Lung (tissue), 4 donors: ENCODE measurements around the gene PRMT2. TPM values are rescaled to one million over a fixed set of nuclear protein-coding genes. Genes with fewer than 3 reads are reported as not detected.

Source experiments
- polyA plus RNA-seq, 2 donors: library from polyadenylated mRNA; stranded (reverse); fragments of 200-250 nt; gene quantifications; one replicate each; pipeline ENCODE4 v1.2.1, GENCODE V29; 2013
- total RNA-seq, 2 donors: library from RNA; depleted of rRNA in 1 of 2; stranded (reverse); fragments of >200 nt in 1 of 2; gene quantifications; one replicate each; pipeline ENCODE4 v1.2.1, GENCODE V29; 2014 to 2021
- donor health status: Bipolar disorder and iron deficiency.
- donor health status: healthy.
- donor health status: DM: yes; HTN: yes; CAD: no.

The PRMT2 gene
- total and polyA plus RNA-seq, 4 donors: 58.2 to 114 (median 90.8) TPM

Other genes with a start within 250 kb of the PRMT2 start
- gene DIP2A, start 176.8 kb upstream of the PRMT2 start, total RNA-seq: 10 to 100 TPM; 32.6 to 71.4 TPM
- 10 to 100 TPM; 15.5 to 24.8 TPM for gene DIP2A, start 176.8 kb upstream of the PRMT2 start, polyA plus RNA-seq
- 1 to 10 TPM; 3.2 to 5.6 TPM for gene S100B, start 30.6 kb upstream of the PRMT2 start, total RNA-seq
- 1 to 10 TPM; 5.2 to 6.0 TPM for gene S100B, start 30.6 kb upstream of the PRMT2 start, polyA plus RNA-seq